DND-41 (cell line): ENCODE results near the gene USP12.

Source experiments
- CTCF ChIP-seq: IDR thresholded peaks from 2 replicates; pipeline ENCODE4 v1.5.1; 2012; ENCODE audit warnings: borderline replicate concordance, low read length, moderate library complexity, mild to moderate bottlenecking; ENCODE audit not compliant: poor library complexity, severe bottlenecking; ENCODE audit errors: extremely low read depth
- EZH2 ChIP-seq: IDR thresholded peaks from 3 replicates; pipeline ENCODE4 v1.6.1; 2012; ENCODE audit warnings: borderline replicate concordance, low read depth, mild to moderate bottlenecking, moderate library complexity, low read length, inconsistent platforms; ENCODE audit not compliant: severe bottlenecking

GRCh38 chr13:27037571-27037970, 134.0 kb downstream of the USP12 start:
- TF ChIP-seq CTCF (no peak), EZH2 (no peak)
